IPS-20b (cell line): Measurements from ENCODE around the gene EML4.

ENCODE experiments used
- H3K27ac ChIP-seq: one replicate; pipeline ENCODE4 v1.5.1; 2013; ENCODE audit warnings: low read length
- H3K27me3 ChIP-seq: 2 replicates; pipeline ENCODE4 v1.6.1; 2013; ENCODE audit warnings: mild to moderate bottlenecking, low read length, inconsistent platforms; ENCODE audit not compliant: insufficient read depth
- H3K36me3 ChIP-seq: 2 replicates; pipeline ENCODE4 v1.6.1; 2013; ENCODE audit warnings: low read depth, mild to moderate bottlenecking, inconsistent platforms, low read length, moderate library complexity; ENCODE audit not compliant: insufficient read depth
- H3K4me1 ChIP-seq: 2 replicates; pipeline ENCODE4 v1.6.1; 2013; ENCODE audit warnings: mild to moderate bottlenecking, control low read depth, inconsistent platforms, low read length, moderate library complexity; ENCODE audit not compliant: insufficient read depth
- H3K4me3 ChIP-seq: 2 replicates; pipeline ENCODE4 v1.5.1; 2013; ENCODE audit warnings: mild to moderate bottlenecking, low read length, inconsistent platforms
- H3K9ac ChIP-seq: 2 replicates; pipeline ENCODE4 v1.6.1; 2013; ENCODE audit warnings: low read depth, mild to moderate bottlenecking, inconsistent platforms, low read length, moderate library complexity
- H3K9me3 ChIP-seq: 2 replicates; pipeline ENCODE4 v1.6.1; 2013; ENCODE audit warnings: mild to moderate bottlenecking, low read depth, low read length, inconsistent platforms; ENCODE audit not compliant: insufficient read depth

Gene EML4

DNA sequence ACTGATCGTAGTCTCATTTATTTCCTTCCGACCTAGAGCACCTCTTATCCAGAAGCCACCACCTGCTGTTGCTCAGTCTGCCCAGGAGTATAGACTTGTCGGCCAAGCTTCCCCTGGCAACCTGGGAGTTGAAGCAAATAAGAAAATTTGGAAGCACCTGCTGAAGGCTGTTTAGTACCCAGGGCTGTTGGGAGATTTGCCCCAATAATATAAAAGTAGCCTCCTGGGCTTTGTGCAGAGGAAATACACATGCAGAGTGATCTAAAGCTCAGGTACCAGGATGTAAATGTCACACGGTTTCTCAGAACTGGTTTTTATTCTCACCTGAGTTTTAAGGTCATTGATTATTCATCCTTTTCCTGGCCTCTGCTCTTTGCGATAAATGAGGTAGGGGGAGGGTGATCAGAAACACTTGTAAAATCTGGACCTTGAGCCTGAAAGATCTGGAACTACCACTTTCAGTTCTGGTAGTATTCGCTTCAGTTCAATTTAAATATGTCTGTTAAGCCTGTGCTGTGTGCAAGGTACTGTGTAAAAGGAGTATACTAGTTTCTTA lies 192.7 kb downstream of the EML4 start:
- Histone ChIP-seq H3K27ac (no peak overlapping the region), H3K4me1 (peaks cover 12% of the 10 kb centered on the region; the same call in 1 of the 2 replicates), H3K9me3 (no peaks in the 10 kb centered on the region), H3K4me3 (peak overlapping the region; percentile 65), H3K27me3 (no peaks in the 10 kb centered on the region), H3K9ac (peak overlapping the region; percentile 64; the same call in 1 of the 2 replicates), H3K36me3 (no peaks in the 10 kb centered on the region)

DNA sequence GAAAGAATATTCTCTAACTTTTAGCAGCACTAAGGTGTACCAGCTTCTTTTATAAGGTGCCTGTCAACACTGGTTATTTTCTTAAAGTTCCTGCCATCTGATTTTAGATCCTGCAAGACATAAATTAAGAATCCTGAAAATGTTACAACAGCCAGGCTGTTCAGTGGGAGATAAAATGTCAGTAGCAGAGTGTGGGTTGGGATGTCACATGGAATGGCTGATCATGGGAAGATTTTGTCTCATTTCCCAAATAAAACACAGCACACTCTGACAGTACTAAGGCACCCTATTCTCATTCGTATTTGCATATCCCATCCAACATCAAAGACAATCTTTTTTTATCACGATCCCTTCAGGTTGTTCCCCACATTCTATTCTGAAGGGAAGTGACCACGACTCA lies 194.3 kb downstream of the EML4 start:
- Histone ChIP-seq H3K27ac (no peak overlapping the region), H3K9ac (no peak overlapping the region), H3K27me3 (no peaks in the 10 kb centered on the region), H3K9me3 (no peaks in the 10 kb centered on the region), H3K4me3 (no peak overlapping the region), H3K4me1 (peaks cover 12% of the 10 kb centered on the region; the same call in 1 of the 2 replicates), H3K36me3 (no peaks in the 10 kb centered on the region)

DNA sequence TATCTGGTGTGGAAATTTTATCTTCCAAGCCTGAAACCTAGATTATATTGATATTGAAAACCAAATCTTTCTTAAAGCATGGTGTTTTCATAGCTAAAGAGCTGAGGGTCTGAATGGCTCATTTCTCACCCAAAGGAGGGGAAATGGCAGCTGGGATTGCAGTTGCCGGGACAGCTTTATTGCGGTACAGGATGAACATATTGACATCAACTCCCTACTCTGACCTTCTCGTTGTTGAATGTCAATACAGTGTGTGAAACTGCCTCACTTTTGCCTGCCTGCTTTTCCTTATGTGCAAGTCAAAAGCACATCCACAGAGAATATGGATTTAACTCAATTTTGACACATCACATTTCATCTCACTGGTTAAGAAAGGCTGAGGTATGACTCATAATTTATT lies 195.5 kb downstream of the EML4 start:
- H3K27ac ChIP-seq: no peak overlapping the region
- H3K4me3 ChIP-seq: no peak overlapping the region
- H3K27me3 ChIP-seq: no peaks in the 10 kb centered on the region
- peaks cover 12% of the 10 kb centered on the region; the same call in 1 of the 2 replicates for H3K4me1 ChIP-seq
- no peaks in the 10 kb centered on the region for H3K9me3 ChIP-seq
- H3K36me3 ChIP-seq: no peaks in the 10 kb centered on the region
- H3K9ac ChIP-seq: no peak overlapping the region

GRCh38 chr2:42366411-42366810 lies 197.3 kb downstream of the EML4 start:
- peaks cover 7% of the 10 kb centered on the region; the same call in 1 of the 2 replicates for H3K4me1 ChIP-seq
- no peak overlapping the region for H3K27ac ChIP-seq
- H3K36me3 ChIP-seq: no peaks in the 10 kb centered on the region
- H3K9me3 ChIP-seq: no peaks in the 10 kb centered on the region
- no peak overlapping the region for H3K9ac ChIP-seq
- no peaks in the 10 kb centered on the region for H3K27me3 ChIP-seq
- H3K4me3 ChIP-seq: no peak overlapping the region

- Histone ChIP-seq H3K9me3 (no peaks in the 10 kb centered on the region), H3K9ac (no peak overlapping the region), H3K27me3 (no peaks in the 10 kb centered on the region), H3K4me1 (no peaks in the 10 kb centered on the region), H3K36me3 (no peaks in the 10 kb centered on the region), H3K27ac (no peak overlapping the region), H3K4me3 (no peak overlapping the region)
Measured at GRCh38 chr2:42367835-42368234, 198.7 kb downstream of the EML4 start.

- Histone ChIP-seq H3K9ac (0 out of 2 replicates have a peak overlapping the region, but pooled peaks have one; percentile 38), H3K36me3 (no peaks in the 10 kb centered on the region), H3K27ac (no peak overlapping the region), H3K4me3 (no peak overlapping the region), H3K27me3 (no peaks in the 10 kb centered on the region), H3K4me1 (no peaks in the 10 kb centered on the region), H3K9me3 (no peaks in the 10 kb centered on the region)
Measured at GRCh38 chr2:42368817-42369531, 199.8 kb downstream of the EML4 start.

- Histone ChIP-seq H3K9me3 (no peaks in the 10 kb centered on the region), H3K9ac (0 out of 2 replicates have a peak overlapping the region, but pooled peaks have one; percentile 38), H3K27me3 (no peaks in the 10 kb centered on the region), H3K27ac (no peak overlapping the region), H3K4me1 (no peaks in the 10 kb centered on the region), H3K36me3 (no peaks in the 10 kb centered on the region), H3K4me3 (no peak overlapping the region)
Measured at GRCh38 chr2:42369532-42370229, 200.5 kb downstream of the EML4 start.

DNA sequence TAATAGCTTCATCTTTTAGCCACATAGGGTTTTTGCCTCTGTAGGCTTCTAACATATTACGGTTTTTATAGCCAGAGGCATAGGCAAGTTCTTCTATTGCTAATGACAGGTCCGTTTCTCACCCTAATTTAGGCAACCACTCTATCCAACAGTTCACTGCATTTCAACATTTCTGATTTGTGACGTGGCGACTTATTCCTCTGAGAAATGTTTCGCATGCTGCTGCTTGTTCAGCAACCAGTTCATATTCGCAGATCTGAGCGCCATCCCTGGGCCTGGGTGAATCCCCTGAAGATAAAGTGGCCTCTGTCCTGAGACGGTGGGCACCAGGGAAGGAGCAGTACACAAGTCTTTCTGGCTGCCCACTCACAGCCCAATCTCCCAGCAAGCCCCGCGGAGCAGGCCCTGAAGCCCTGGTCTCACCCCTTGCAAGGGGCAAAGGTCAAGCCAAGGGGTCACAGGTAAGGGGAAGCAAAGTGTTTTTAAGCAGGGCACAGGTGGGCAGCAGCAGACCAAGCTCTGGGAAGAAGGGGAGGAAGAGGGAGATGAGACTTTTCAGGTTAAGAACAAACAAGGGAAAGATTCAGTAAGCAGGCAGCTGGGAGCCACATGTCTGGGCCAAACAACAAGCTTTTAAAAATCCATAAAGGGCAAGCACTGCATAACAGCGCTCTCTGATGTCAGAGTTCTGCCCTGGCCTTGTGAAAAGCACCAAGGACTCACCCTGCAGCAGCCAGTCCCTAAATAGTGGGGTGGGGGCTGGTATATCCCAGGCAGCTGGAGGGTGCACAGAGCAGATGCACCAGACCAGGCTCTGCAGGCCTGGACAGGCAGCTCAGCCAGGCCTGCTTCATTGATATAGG lies 202.7 kb downstream of the EML4 start:
- H3K9me3 ChIP-seq: no peaks in the 10 kb centered on the region
- H3K9ac ChIP-seq: no peak overlapping the region

GRCh38 chr2:42372474-42373200 lies 203.5 kb downstream of the EML4 start:
- no peaks in the 10 kb centered on the region for H3K36me3 ChIP-seq
- H3K9ac ChIP-seq: no peak overlapping the region
- H3K9me3 ChIP-seq: no peaks in the 10 kb centered on the region
- H3K4me3 ChIP-seq: no peak overlapping the region
- H3K4me1 ChIP-seq: no peaks in the 10 kb centered on the region
- no peak overlapping the region for H3K27ac ChIP-seq
- no peaks in the 10 kb centered on the region for H3K27me3 ChIP-seq

More for the DNA sequence above, 202.7 kb downstream of the EML4 start:
- Histone ChIP-seq H3K27me3 (no peaks in the 10 kb centered on the region), H3K27ac (no peak overlapping the region), H3K4me3 (no peak overlapping the region), H3K4me1 (no peaks in the 10 kb centered on the region), H3K36me3 (no peaks in the 10 kb centered on the region)

DNA sequence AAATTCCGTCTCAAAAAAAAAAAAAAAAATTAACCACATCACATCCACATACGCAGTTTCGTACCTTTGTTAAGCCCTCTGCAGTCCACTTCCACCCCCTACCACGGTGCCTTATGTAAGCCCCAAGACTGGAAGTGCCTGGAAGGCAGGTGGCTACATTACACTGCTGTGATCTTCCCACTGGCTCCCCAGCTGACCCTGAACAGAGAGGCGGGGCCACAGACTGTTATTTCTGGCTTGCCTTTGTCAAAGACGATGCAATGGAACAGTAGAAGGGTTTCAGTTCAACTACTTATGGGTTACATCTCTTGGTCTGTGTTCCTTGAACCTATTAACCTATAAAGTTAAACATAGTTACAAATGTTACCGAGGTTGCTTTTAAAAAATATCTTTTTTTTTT lies 207.6 kb downstream of the EML4 start:
- Histone ChIP-seq H3K4me3 (no peak overlapping the region), H3K27ac (no peak overlapping the region), H3K9me3 (no peaks in the 10 kb centered on the region), H3K27me3 (no peaks in the 10 kb centered on the region), H3K4me1 (no peaks in the 10 kb centered on the region), H3K36me3 (no peaks in the 10 kb centered on the region), H3K9ac (no peak overlapping the region)

GRCh38 chr2:42378415-42378814 lies 209.3 kb downstream of the EML4 start:
- Histone ChIP-seq H3K27ac (no peak overlapping the region), H3K9ac (no peak overlapping the region), H3K9me3 (no peaks in the 10 kb centered on the region), H3K4me1 (no peaks in the 10 kb centered on the region), H3K4me3 (no peak overlapping the region), H3K27me3 (no peaks in the 10 kb centered on the region), H3K36me3 (no peaks in the 10 kb centered on the region)
